Thyroid gland (tissue), 4 donors: ENCODE data around the gene NDUFA11.

ENCODE experiments used
- CTCF ChIP-seq, 6 experiments: fragments of 200-600 bp in 3 of 6; fragments of 450-650 bp in 3 of 6; sonication (generic) in 3 of 6; IDR thresholded peaks; one replicate each; pipeline ENCODE4 v1.5.1; 2016 to 2019; ENCODE audit warnings: antibody characterized with exemption in 6 of 6, mild to moderate bottlenecking in 2 of 6, inconsistent platforms in 1 of 6, moderate library complexity in 1 of 6
- POLR2A ChIP-seq, 2 donors: fragments of 450-650 bp; IDR thresholded peaks; one replicate each; pipeline ENCODE4 v1.6.1; 2017; ENCODE audit warnings: antibody characterized with exemption in 2 of 2, mild to moderate bottlenecking in 2 of 2, moderate library complexity in 1 of 2

- TF ChIP-seq CTCF (IDR thresholded peaks at IDR 0.05) (no peak), POLR2A (IDR thresholded peaks at IDR 0.05) (no peak)
These were observed 21.1 kb downstream of the NDUFA11 start for GRCh38 chr19:5882421-5882968.
